ENCODE data around the gene CPNE8.
"Not testable (repeated sequence)": the region's sequence is repeated elsewhere in the genome, so short reads cannot be mapped to it uniquely, and the experiment has no call there.

The CPNE8 gene

GRCh38 chr12:38825006-38825405, 80.4 kb downstream of the CPNE8 start:
- DNase-seq (ENCODE audit: low read depth, low spot score), result no peak

GRCh38 chr12:38823738-38824137, 81.7 kb downstream of the CPNE8 start:
- DNase-seq (ENCODE audit: low read depth, low spot score), result no peak

GRCh38 chr12:38823314-38823713, 82.1 kb downstream of the CPNE8 start:
- DNase-seq (ENCODE audit: low read depth, low spot score), result no peak

GRCh38 chr12:38817942-38818341, 87.4 kb downstream of the CPNE8 start:
- no peak for DNase-seq (ENCODE audit: low read depth, low spot score)

- DNase-seq (ENCODE audit: low read depth, low spot score), result no peak
Measured at GRCh38 chr12:38813923-38814322, 91.5 kb downstream of the CPNE8 start.

- no peak for DNase-seq (ENCODE audit: low read depth, low spot score)
Measured at GRCh38 chr12:38811814-38812356, 93.5 kb downstream of the CPNE8 start.

- DNase-seq (ENCODE audit: low read depth, low spot score), result no peak
Measured at GRCh38 chr12:38809832-38810231, 95.6 kb downstream of the CPNE8 start.

GRCh38 chr12:38788106-38788505, 117.3 kb downstream of the CPNE8 start:
- no peak for DNase-seq (ENCODE audit: low read depth, low spot score)

GRCh38 chr12:38785381-38785780, 120.0 kb downstream of the CPNE8 start:
- DNase-seq (ENCODE audit: low read depth, low spot score), result no peak

GRCh38 chr12:38783304-38783703, 122.1 kb downstream of the CPNE8 start:
- DNase-seq (ENCODE audit: low read depth, low spot score), result no peak

- no peak for DNase-seq (ENCODE audit: low read depth, low spot score)
Measured at GRCh38 chr12:38782359-38782758, 123.0 kb downstream of the CPNE8 start.

GRCh38 chr12:38776647-38777046, 128.7 kb downstream of the CPNE8 start:
- DNase-seq (ENCODE audit: low read depth, low spot score), result no peak

- no peak for DNase-seq (ENCODE audit: low read depth, low spot score)
Measured at GRCh38 chr12:38775457-38775856, 129.9 kb downstream of the CPNE8 start.

GRCh38 chr12:38772437-38772836, 133.0 kb downstream of the CPNE8 start:
- no peak for DNase-seq (ENCODE audit: low read depth, low spot score)

- no peak for DNase-seq (ENCODE audit: low read depth, low spot score)
Measured at GRCh38 chr12:38771871-38772270, 133.5 kb downstream of the CPNE8 start.

- DNase-seq (ENCODE audit: low read depth, low spot score), result no peak
Measured at GRCh38 chr12:38761636-38762342, 143.6 kb downstream of the CPNE8 start.

GRCh38 chr12:38761111-38761510, 144.3 kb downstream of the CPNE8 start:
- DNase-seq (ENCODE audit: low read depth, low spot score), result no peak

- DNase-seq (ENCODE audit: low read depth, low spot score), result no peak
Measured at GRCh38 chr12:38759621-38760020, 145.8 kb downstream of the CPNE8 start.

GRCh38 chr12:38746744-38747143, 158.6 kb downstream of the CPNE8 start:
- DNase-seq (ENCODE audit: low read depth, low spot score), result no peak

- no peak for DNase-seq (ENCODE audit: low read depth, low spot score)
Measured at GRCh38 chr12:38745601-38746000, 159.8 kb downstream of the CPNE8 start.

- DNase-seq (ENCODE audit: low read depth, low spot score), result no peak
Measured at GRCh38 chr12:38744041-38744440, 161.3 kb downstream of the CPNE8 start.

- DNase-seq (ENCODE audit: low read depth, low spot score), result not testable (repeated sequence)
Measured at GRCh38 chr12:38742496-38742895, 162.9 kb downstream of the CPNE8 start.

GRCh38 chr12:38736821-38737220, 168.6 kb downstream of the CPNE8 start:
- no peak for DNase-seq (ENCODE audit: low read depth, low spot score)

GRCh38 chr12:38732761-38733160, 172.6 kb downstream of the CPNE8 start:
- no peak for DNase-seq (ENCODE audit: low read depth, low spot score)
